ENCODE data around the gene AFP.

Gene AFP

GRCh38 chr4:73439445-73439844 lies 3.4 kb downstream of the AFP start:
- no peak for DNase-seq

DNA sequence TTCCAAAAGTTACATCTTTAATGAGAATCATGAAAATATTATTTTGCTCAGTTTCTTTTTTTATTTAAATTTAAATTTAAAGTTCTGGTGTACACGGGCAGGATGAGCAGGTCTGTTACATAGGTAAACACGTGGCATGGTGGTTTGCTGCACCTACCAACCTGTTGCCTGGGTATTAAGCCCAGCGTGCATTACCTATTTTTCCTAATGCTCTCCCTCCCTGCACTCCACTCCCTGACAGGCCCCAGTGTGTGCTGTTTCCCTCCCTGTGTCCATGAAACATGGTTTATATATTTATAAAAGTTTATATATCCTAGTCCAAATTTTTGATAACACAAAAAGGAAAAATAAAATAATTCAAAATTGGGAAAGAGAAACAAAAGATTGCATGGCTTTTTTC lies 4.0 kb downstream of the AFP start:
- DNase-seq, result no peak

DNA sequence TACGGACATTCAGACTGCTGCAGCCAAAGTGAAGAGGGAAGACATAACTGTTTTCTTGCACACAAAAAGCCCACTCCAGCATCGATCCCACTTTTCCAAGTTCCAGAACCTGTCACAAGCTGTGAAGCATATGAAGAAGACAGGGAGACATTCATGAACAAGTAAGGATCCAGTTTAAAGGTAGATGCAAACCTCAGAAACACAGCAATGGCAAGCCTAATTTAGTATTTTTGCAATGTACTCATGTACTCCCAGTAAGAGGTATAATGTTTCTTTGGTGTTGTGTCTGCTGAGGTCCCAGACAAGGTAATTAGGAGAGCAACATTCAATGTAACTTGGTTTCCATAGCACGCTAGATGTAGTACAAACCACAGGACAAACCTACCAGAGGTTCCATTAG lies 4.6 kb downstream of the AFP start:
- no peak for DNase-seq

GRCh38 chr4:73442275-73442674 lies 6.3 kb downstream of the AFP start:
- no peak for DNase-seq

GRCh38 chr4:73443224-73443623 lies 7.2 kb downstream of the AFP start:
- no peak for DNase-seq

GRCh38 chr4:73445383-73446335 lies 9.6 kb downstream of the AFP start:
- no peak for DNase-seq

DNA sequence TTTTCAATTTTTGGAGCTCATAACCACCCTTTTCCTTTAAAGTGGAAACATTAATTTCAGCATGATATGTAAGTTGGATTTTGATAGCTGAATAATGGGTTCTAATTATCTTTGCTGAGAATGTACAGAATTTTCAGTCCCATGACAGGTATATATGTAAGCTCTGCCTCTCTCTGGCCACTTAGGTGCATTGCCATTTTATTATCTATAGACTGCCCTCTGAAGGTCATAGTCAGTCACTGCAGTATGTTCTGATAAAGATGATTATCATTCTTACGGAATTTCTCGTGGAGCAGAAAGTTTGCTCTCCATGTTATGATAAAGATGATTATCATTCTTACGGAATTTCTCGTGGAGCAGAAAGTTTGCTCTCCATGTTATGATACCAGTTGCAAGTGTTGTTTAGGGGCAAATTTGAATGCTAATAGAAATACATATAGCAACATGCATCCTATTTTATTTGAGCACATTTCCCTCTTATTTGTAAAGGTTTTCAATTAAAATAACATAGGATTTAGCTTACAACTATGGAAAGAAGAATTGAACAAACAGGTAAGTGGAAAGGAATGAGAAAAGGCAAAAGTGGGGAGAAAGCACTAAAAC lies 10.4 kb downstream of the AFP start:
- no peak for DNase-seq

DNA sequence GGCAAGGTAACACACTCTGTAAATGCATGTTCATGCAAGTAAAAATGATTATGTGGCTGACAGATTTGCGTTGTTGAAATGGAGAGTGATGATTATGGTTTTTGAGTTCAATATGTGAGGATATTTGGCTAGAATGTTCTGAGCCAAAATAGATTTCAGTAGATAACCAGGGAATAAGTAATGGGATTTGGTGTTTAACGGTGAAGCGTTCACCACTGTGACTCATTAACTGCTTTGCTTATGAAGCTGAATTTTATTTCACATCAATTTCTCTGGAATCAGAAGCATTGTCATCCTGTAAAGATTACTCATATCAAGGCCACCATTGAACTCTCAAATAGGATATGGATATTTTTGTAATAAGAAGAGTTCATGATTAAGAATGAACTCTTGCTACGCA lies 11.7 kb downstream of the AFP start:
- DNase-seq, result no peak

- DNase-seq, result no peak
These were observed 12.6 kb downstream of the AFP start for GRCh38 chr4:73448448-73449203.

GRCh38 chr4:73450398-73451004 lies 14.5 kb downstream of the AFP start:
- no peak for DNase-seq

DNA sequence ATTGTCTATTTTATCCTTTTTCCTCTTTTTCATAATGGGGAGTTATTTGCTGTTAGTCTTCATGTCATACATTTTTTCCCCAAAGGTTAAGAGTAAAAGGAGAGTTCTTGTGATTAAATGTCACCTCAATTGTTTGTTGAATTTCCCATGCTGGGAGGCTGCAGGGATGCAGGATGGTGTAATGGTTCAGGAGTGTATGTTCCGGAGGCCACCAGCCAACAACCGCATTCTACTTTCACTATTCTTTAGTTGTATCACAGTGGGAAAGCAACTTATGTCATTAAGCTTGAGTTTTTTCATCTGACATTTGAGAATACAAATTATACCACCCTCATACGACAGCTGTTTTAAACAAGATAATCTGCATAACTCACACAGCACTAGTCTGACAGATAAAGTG lies 15.4 kb downstream of the AFP start:
- no peak for DNase-seq

DNA sequence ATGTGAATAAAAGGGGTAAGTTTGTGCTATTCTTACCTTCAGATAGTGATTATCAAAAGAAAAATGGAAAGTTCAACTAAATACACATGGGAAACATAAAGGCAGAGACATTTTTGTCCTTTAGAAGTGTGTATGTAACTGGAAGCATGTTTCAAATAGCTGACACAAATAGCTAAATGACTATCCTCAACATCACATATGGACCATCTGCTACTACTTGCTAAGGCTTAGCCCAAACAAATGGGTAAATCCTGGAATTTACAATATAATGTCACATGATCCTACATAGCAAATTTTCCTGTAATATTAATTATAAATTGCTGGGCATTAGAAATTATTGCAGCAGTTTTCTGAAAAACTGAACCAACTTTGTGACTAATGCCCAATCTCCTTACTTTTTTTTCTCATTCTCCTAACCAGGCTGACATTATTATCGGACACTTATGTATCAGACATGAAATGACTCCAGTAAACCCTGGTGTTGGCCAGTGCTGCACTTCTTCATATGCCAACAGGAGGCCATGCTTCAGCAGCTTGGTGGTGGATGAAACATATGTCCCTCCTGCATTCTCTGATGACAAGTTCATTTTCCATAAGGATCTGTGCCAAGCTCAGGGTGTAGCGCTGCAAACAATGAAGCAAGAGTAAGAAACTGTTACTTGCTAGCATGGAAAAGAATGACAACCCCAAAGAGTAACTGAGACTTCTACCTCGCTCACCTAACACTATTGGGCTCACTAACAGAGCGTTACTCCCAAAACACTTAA lies 16.1 kb downstream of the AFP start:
- no peak for DNase-seq

- DNase-seq, result no peak
These were observed 17.1 kb downstream of the AFP start for GRCh38 chr4:73452953-73453700.

- DNase-seq, result no peak
These were observed 17.6 kb downstream of the AFP start for GRCh38 chr4:73453701-73454005.

DNA sequence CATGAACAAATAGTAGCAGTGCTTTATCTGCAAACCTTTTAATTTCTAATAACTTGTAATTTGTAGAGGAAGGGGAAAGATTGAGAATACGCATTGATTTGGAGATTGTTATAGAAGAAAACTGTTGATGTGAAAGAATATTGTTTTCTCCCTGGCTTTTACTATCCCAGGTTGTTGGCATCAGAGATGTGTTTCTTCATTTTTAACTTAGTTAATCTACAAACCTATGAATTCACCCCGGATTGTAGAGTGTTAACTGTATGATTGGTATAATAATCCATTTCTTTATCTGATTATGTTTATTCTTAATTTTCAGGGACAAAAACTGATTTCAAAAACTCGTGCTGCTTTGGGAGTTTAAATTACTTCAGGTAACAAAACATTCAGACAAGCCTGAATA lies 18.9 kb downstream of the AFP start:
- DNase-seq, result no peak

GRCh38 chr4:73456177-73457022 lies 20.4 kb downstream of the AFP start:
- no peak for DNase-seq

DNA sequence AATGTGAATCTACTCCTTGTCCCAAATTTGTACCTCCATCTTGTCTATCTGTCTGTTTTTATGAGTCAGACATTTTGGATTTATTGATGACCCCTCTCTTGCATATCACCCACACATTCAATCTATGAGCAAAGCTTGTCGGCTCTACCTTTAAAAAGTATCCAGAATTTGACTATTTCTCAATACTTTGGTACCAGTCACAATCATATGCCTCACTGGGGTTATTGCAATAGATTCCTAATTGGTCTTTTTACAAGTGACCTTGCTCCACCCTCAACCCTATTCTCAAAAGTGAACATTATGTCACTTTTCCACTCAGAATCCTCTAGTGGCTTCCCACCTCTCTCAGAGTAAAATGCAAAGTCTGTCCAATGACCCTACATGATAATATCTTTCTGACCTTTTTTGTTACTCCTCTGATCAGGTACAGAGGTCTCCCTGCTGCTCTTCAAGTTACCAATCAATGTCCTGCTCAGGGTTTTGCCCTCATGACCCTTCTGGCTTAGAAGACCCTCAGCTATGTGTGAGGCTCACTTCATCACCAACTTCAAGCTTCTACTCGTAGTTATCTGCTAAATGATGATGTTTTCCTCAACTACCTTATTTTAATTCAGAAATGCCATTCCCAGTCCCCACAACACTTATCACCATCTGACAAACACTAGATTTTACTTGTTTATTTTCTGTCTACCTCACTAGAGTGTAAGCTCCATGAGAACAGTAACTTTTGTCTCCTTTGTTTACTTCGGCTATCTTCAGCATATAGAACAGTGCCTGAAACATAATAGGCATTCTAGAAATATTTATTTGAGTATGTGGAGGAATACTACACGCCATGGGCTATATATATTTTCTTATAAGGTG lies 22.4 kb downstream of the AFP start:
- DNase-seq, result no peak

- DNase-seq, result no peak
These were observed 23.0 kb downstream of the AFP start for GRCh38 chr4:73459048-73459421.

DNA sequence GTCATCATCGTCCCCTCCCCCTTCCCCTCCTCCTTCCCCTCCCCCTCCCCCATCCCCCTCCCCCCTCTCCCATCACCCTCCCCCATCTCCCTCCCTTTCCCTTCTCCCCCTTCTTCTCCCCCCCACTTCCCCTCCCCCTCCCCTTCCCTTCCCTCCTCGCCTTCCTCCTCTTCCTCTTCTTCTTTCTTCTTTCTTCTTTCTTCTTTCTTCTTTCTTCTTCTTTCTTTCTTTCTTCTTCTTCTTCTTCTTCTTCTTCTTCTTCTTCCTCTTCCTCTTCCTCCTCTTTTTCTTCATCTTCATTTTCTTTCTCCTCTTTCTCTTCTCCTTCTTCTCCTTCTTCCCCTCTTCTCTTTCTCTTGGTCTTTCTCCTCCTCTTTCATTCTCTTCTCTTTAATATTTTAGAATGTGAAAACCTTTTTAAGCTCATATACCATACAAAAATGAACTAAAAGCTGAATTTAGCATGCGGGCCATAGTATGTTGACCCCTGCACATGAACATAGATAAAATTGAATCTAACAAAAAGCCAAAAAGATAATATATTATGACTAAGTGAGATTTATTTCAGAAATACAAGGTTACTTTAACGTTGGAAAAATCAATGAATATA lies 25.0 kb downstream of the AFP start:
- no peak for DNase-seq

DNA sequence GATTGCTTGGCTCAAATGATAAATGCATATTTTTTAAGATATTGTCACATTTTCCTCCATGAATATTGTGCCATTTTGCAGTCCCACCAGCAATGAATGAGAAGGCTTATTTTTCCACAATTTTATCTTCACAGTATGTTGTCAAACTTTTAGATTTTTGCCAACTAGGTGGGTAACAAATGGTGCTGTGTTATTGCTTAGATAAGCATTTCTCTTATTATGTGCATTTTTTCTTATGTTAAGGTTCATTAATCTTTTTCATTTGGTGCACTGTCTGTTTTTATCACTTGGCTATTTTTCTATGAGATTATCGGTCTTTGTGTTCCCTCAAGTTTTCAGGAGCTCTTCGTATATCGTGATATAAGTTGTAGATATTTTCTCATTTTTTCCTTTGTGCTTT lies 32.1 kb downstream of the AFP start:
- no peak for DNase-seq
